ENCODE measurements around the gene EXO1. TPM values are rescaled to one million over a fixed set of nuclear protein-coding genes. Genes with fewer than 3 reads are reported as not detected.

EXO1 gene
- total RNA-seq, 1 donor from 2014 or later: 25.5 TPM

DNA sequence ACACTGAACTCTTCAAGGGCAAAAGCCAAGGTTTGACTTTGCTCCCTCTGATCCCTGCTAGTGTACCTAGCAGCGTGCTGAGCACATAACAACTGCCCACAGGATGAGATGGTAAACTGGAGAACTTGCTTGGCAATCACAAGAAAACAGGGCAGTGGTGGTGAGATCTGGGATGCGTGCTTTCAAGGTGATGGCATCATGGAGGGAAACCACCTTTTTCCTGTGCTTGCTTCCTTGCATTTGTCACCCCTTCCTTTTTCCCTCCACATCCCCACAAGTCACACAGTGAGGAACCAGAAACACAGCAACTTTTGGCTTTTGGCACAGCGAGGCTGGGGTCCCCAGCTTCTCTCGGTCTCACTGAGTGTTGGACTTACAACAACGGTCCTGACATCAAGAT, 78.1 kb downstream of the EXO1 start:
- Mint-ChIP-seq H3K27ac (no peak overlapping the region), H3K4me3 (no peak overlapping the region), H3K9me3 (no peaks in the 10 kb centered on the region), H3K27me3 (no peaks in the 10 kb centered on the region), H3K36me3 (no peaks in the 10 kb centered on the region), H3K4me1 (ENCODE audit: unreplicated experiment) (peaks cover 15% of the 10 kb centered on the region)
- no peak for DNase-seq (ENCODE audit: extremely low spot score, unreplicated experiment)
- TF ChIP-seq, protein P1, sequence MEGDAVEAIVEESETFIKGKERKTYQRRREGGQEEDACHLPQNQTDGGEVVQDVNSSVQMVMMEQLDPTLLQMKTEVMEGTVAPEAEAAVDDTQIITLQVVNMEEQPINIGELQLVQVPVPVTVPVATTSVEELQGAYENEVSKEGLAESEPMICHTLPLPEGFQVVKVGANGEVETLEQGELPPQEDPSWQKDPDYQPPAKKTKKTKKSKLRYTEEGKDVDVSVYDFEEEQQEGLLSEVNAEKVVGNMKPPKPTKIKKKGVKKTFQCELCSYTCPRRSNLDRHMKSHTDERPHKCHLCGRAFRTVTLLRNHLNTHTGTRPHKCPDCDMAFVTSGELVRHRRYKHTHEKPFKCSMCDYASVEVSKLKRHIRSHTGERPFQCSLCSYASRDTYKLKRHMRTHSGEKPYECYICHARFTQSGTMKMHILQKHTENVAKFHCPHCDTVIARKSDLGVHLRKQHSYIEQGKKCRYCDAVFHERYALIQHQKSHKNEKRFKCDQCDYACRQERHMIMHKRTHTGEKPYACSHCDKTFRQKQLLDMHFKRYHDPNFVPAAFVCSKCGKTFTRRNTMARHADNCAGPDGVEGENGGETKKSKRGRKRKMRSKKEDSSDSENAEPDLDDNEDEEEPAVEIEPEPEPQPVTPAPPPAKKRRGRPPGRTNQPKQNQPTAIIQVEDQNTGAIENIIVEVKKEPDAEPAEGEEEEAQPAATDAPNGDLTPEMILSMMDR (conservative IDR thresholded peaks at IDR 0.05): no peak

DNA sequence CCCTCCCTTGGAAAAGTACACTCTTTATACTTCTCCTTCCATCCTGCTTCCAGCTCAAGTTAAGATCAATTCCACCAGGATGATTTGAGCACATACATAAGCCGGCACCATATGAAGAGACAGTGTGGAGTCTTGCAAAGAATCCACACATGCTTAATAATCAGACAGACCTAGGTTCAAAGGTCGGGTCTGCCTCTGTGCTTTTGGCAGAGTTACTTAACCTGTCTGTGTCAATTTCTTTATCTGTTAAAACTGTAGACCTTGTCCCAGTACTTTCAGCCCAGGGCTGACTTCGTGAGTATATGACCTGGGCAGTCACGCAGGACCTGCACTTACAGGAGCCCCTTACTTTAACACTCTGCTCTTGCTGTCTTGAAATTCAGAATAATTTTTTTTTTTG, 79.3 kb downstream of the EXO1 start:
- peaks cover 19% of the 10 kb centered on the region for H3K4me1 Mint-ChIP-seq (ENCODE audit: unreplicated experiment)
- no peak overlapping the region for H3K27ac Mint-ChIP-seq
- no peak for DNase-seq (ENCODE audit: extremely low spot score, unreplicated experiment)
- no peaks in the 10 kb centered on the region for H3K36me3 Mint-ChIP-seq
- H3K27me3 Mint-ChIP-seq: no peaks in the 10 kb centered on the region
- no peak overlapping the region for H3K4me3 Mint-ChIP-seq
- TF ChIP-seq, protein P1 (conservative IDR thresholded peaks at IDR 0.05): no peak
- H3K9me3 Mint-ChIP-seq: no peaks in the 10 kb centered on the region

DNA sequence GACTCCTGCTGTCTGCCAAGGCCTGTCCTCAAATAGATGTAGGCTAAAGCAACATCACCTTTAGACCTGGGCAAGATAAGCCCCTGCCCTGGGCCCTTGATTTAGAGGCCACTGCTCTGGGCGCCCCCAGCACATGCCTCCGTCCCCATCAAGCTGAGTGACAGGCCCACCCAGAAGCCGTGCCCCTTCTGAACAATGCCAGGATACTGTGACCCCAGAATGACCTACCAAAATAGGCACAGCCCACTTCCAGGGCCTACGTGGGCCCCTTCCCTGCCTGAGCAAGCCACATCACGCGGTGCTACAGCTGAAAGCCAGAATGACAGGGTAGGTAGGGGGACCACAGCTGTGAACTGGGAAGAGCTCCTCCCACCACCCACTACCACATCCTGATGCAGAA, 84.8 kb downstream of the EXO1 start:
- no peak overlapping the region for H3K4me3 Mint-ChIP-seq
- H3K9me3 Mint-ChIP-seq: no peaks in the 10 kb centered on the region
- peaks cover 23% of the 10 kb centered on the region for H3K4me1 Mint-ChIP-seq (ENCODE audit: unreplicated experiment)
- DNase-seq (ENCODE audit: extremely low spot score, unreplicated experiment): no peak
- no peak overlapping the region for H3K27ac Mint-ChIP-seq
- H3K36me3 Mint-ChIP-seq: no peaks in the 10 kb centered on the region
- TF ChIP-seq, protein P1 (conservative IDR thresholded peaks at IDR 0.05): no peak
- H3K27me3 Mint-ChIP-seq: no peaks in the 10 kb centered on the region

DNA sequence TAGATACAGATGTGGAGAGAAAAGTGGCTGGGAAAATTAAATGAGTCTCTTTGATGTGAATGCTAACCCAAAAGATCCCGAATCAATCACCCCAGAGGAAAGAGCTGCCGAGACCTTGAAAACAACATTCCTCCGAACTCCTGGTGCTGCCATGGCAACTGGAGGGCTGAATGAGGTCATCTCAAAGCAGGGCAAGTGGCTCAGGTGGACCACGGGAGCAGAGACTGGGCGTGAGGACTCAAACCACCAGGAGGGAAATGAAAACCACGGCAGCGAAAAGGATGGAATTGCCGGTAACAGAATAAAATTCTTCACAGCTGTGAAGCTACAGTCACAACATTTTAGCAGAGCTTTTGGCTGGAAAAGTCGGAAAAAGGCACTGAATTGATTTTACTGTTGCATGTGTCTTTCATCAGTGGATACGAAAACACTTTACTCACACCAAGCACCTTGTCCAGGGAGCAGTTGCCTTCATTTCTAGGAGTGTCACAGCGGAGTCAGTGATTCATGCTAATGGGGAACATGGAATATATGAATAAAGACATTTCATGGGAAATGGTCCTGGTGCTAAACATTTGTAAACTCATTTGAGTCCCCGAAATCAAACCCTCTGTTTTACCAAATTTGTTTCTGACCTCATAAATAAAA, 86.3 kb downstream of the EXO1 start:
- H3K4me1 Mint-ChIP-seq (ENCODE audit: unreplicated experiment): peaks cover 23% of the 10 kb centered on the region
- peak overlapping the region; percentile 47 for H3K27ac Mint-ChIP-seq

DNA sequence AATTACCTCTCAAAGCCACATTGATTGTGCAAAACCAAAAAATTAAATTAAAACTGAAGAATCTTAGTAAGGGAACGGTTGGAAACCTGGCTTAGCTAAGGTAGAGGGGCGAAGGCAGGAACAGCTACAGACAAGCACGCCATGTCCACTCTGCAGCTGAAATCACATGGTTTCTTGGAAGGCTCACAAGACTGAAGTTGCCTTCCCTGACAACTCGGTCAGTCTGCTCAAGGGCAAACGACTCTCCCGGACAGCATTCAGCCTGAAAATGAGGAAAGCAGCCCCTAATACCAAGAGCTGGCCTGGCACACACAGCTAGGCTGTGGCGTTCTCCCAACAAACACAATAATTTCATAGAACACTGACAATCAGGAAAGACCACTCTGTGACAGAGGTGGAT, 86.9 kb downstream of the EXO1 start:
- Mint-ChIP-seq H3K27me3 (no peaks in the 10 kb centered on the region), H3K36me3 (no peaks in the 10 kb centered on the region), H3K4me3 (no peak overlapping the region), H3K27ac (no peak overlapping the region), H3K4me1 (ENCODE audit: unreplicated experiment) (peaks cover 23% of the 10 kb centered on the region), H3K9me3 (peaks cover 6% of the 10 kb centered on the region)
- no peak for DNase-seq (ENCODE audit: extremely low spot score, unreplicated experiment)
- TF ChIP-seq, protein P1 (conservative IDR thresholded peaks at IDR 0.05): no peak

More for the DNA sequence above, 86.3 kb downstream of the EXO1 start:
- Mint-ChIP-seq H3K36me3 (no peaks in the 10 kb centered on the region), H3K9me3 (peaks cover 6% of the 10 kb centered on the region), H3K4me3 (peak overlapping the region; percentile 47), H3K27me3 (no peaks in the 10 kb centered on the region)
- TF ChIP-seq, protein P1 (conservative IDR thresholded peaks at IDR 0.05): peak; percentile 14
- DNase-seq (ENCODE audit: extremely low spot score, unreplicated experiment): no peak

Other genes starting within 250 kb of the EXO1 start
- gene CHML, start 207.8 kb upstream of the EXO1 start, total RNA-seq (ENCODE audit: low replicate concordance): 15.7 and 24.8 TPM in 2 replicates
- 13.1 and 25.6 TPM in 2 replicates for gene OPN3, start 207.8 kb upstream of the EXO1 start, total RNA-seq (ENCODE audit: low replicate concordance)
- gene WDR64, start 195.9 kb upstream of the EXO1 start, total RNA-seq (ENCODE audit: low replicate concordance): not detected in 2 replicates
- not detected in 2 replicates for gene BECN2, start 109.6 kb downstream of the EXO1 start, total RNA-seq (ENCODE audit: low replicate concordance)
- 3.2 TPM in 1 of 2 replicates, not detected in the other for gene MAP1LC3C, start 150.9 kb downstream of the EXO1 start, total RNA-seq (ENCODE audit: low replicate concordance)

Measured in type B pancreatic cell (in vitro differentiated cells).